Measurements from ENCODE around the gene KIF5A.
"Not testable (repeated sequence)": the region's sequence is repeated elsewhere in the genome, so short reads cannot be mapped to it uniquely, and the experiment has no call there.

Gene KIF5A

GRCh38 chr12:57558864-57559263 lies 9.0 kb downstream of the KIF5A start:
- no peak for DNase-seq

- no peak for DNase-seq
Observed at GRCh38 chr12:57560516-57560915, 10.7 kb downstream of the KIF5A start.

GRCh38 chr12:57561117-57561516 lies 11.3 kb downstream of the KIF5A start:
- DNase-seq: not testable (repeated sequence)

GRCh38 chr12:57563358-57563757 lies 13.5 kb downstream of the KIF5A start:
- no peak for DNase-seq

- DNase-seq: no peak
Observed at GRCh38 chr12:57564178-57564740, 14.4 kb downstream of the KIF5A start.

- DNase-seq: no peak
Observed at GRCh38 chr12:57568838-57569237, 19.0 kb downstream of the KIF5A start.

GRCh38 chr12:57569858-57570257 lies 20.0 kb downstream of the KIF5A start:
- DNase-seq: no peak

GRCh38 chr12:57570438-57570837 lies 20.6 kb downstream of the KIF5A start:
- not testable (repeated sequence) for DNase-seq

GRCh38 chr12:57571926-57572762 lies 22.3 kb downstream of the KIF5A start:
- DNase-seq: no peak

GRCh38 chr12:57574795-57575194 lies 25.0 kb downstream of the KIF5A start:
- no peak for DNase-seq

GRCh38 chr12:57575771-57576612 lies 26.1 kb downstream of the KIF5A start:
- DNase-seq: no peak

- no peak for DNase-seq
Observed at GRCh38 chr12:57576613-57577160, 26.8 kb downstream of the KIF5A start.

GRCh38 chr12:57577981-57578758 lies 28.3 kb downstream of the KIF5A start:
- no peak for DNase-seq

GRCh38 chr12:57579011-57579410 lies 29.2 kb downstream of the KIF5A start:
- no peak for DNase-seq

GRCh38 chr12:57579677-57580465 lies 30.0 kb downstream of the KIF5A start:
- no peak for DNase-seq

GRCh38 chr12:57580466-57580795 lies 30.6 kb downstream of the KIF5A start:
- DNase-seq: no peak

GRCh38 chr12:57581802-57582201 lies 32.0 kb downstream of the KIF5A start:
- no peak for DNase-seq

GRCh38 chr12:57582440-57582839 lies 32.6 kb downstream of the KIF5A start:
- no peak for DNase-seq

- peak; percentile 72 for DNase-seq
Observed at GRCh38 chr12:57583008-57583831, 33.4 kb downstream of the KIF5A start.

GRCh38 chr12:57584050-57584449 lies 34.2 kb downstream of the KIF5A start:
- no peak for DNase-seq

- no peak for DNase-seq
Observed at GRCh38 chr12:57584690-57585089, 34.8 kb downstream of the KIF5A start.
